ENCODE results near the gene SLC36A3.

SLC36A3 gene

DNA sequence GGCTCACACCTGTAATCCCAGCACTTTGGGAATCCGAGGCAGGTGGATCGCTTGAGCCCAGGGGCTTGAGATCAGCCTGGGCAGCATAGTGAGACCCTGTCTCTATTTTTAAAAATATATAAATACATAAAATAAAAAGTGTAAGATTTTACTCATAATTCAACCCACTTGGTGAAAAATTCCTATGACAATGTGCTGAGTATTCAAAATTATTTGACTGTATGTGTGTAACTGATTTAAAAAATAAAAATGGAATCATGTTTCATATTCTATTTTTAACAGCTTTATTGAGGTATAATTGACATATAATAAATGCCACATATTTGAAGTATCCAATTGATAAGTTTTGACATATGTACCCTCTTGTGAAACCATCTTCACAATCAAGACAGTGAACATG, 27.8 kb downstream of the SLC36A3 start:
- no peak overlapping the region for H3K4me3 ChIP-seq (ENCODE audit: low read depth, low read length)
- TF ChIP-seq, protein P1, sequence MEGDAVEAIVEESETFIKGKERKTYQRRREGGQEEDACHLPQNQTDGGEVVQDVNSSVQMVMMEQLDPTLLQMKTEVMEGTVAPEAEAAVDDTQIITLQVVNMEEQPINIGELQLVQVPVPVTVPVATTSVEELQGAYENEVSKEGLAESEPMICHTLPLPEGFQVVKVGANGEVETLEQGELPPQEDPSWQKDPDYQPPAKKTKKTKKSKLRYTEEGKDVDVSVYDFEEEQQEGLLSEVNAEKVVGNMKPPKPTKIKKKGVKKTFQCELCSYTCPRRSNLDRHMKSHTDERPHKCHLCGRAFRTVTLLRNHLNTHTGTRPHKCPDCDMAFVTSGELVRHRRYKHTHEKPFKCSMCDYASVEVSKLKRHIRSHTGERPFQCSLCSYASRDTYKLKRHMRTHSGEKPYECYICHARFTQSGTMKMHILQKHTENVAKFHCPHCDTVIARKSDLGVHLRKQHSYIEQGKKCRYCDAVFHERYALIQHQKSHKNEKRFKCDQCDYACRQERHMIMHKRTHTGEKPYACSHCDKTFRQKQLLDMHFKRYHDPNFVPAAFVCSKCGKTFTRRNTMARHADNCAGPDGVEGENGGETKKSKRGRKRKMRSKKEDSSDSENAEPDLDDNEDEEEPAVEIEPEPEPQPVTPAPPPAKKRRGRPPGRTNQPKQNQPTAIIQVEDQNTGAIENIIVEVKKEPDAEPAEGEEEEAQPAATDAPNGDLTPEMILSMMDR (IDR thresholded peaks at IDR 0.05; ENCODE audit: low read depth, low read length), result no peak

DNA sequence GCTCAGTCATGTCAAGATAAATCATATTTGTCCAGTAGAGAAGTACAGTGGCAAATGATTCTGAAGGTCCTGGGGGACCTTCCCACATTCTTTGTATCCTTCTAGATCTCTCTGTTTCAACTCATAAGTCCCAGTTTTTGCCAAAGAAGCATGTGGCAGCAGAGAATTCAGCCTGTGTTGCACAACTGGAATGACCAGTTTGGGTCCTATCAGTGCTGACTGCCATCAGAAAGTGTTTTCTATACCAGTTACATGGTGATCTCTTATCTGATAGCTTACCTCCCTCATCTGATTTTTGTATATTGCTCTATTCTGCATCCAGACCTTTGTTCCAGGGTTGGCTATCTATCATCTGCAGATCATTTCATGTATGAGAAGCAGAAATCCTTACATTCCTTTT, 28.9 kb downstream of the SLC36A3 start:
- TF ChIP-seq, protein P1 (IDR thresholded peaks at IDR 0.05; ENCODE audit: low read depth, low read length), result no peak
- no peak overlapping the region for H3K4me3 ChIP-seq (ENCODE audit: low read depth, low read length)

DNA sequence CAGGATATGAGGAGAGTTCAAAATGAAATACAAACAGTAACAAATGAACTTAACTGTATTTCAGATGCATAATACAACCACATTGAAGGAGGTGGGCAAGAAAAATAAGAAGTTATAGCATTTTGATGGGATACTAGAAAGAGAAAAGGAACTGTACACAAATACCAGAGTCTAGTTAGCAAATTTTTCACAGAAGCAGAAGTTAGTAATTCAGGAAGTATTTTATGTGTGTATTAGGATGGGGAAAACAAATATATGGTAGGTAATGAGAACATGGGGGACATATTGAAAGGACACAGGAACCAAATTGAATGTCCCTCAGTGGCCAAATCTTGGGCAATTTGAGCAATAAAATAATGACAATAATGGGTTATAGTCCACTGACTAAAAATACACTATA, 32.2 kb downstream of the SLC36A3 start:
- TF ChIP-seq, protein P1 (IDR thresholded peaks at IDR 0.05; ENCODE audit: low read depth, low read length), result no peak
- H3K4me3 ChIP-seq (ENCODE audit: low read depth, low read length), result no peak overlapping the region

DNA sequence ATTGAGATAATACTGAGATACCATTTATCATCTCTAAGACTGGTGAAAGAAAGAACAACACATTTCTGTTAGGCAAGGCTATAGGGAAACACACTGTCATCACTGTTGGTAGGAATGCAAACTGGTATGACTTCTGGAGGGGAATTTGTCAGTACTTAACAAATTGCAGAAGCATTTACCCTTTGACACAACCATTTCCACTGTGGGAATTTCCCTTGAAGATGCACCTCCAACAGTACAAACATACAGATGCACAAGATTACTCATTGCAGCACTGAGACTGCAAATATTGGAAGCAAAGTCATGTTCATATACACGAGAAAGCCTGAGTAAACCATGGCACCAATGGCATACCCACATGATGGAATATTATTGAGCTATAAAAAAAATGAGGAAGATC, 33.0 kb downstream of the SLC36A3 start:
- no peak overlapping the region for H3K4me3 ChIP-seq (ENCODE audit: low read depth, low read length)
- TF ChIP-seq, protein P1 (IDR thresholded peaks at IDR 0.05; ENCODE audit: low read depth, low read length), result no peak

DNA sequence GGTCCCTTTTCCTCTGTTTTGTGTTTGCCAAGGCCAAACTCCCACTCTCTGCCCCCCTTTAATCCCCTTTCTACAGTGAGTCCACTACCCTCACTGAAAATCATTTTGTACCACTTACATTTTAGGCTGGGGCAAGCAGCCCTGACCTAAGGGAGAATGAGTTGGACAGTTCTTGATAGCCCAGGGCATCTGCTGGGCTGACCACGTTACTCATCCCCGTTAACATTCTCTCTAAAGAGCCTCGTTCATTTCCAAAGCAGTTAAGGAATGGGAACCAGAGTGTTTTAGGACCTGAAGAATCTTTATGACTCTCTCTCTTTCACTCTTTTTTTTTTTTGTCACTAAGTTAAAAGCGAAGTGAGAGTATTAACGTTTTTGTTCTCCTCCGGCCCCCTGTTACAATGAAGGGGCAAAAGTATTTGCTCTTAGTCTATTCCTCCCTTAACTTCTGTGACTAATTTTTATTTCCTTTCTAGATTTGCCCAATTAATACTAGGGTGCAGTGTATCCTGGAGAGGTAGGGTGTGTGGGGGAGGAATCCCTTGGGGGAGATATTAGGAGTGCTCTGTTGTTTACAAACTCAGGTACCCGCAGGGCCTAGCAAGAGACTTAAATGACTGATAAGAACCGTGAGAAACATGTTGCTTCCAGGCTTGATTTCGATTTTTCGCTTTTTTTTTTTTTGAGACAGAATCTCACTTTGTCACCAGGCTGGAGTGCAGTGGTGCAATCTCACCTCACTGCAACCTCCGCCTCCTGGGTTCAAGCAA, 35.9 kb downstream of the SLC36A3 start:
- TF ChIP-seq, protein P1 (IDR thresholded peaks at IDR 0.05; ENCODE audit: low read depth, low read length), result no peak
- no peak overlapping the region for H3K4me3 ChIP-seq (ENCODE audit: low read depth, low read length)

DNA sequence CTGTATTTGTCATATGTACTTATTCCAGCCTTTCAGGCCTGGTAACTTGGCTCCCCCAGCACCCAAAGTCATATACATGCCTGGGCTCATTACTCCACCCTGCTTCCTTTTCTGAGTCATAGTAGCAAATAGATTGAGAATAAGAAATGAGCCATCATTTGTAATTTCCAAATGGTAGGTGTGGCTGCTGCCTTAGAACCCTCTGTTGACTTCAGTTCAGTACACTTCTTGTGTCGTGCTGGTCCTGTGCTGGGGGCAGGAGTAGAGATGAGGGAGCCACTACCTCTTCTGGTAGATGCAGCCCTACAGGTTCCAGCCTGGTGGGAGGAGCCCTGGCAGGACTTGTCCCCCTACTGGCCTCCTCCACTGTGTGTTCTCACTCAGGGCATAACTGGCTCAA, 39.5 kb downstream of the SLC36A3 start:
- H3K4me3 ChIP-seq (ENCODE audit: low read depth, low read length), result no peak overlapping the region
- TF ChIP-seq, protein P1 (IDR thresholded peaks at IDR 0.05; ENCODE audit: low read depth, low read length), result no peak

DNA sequence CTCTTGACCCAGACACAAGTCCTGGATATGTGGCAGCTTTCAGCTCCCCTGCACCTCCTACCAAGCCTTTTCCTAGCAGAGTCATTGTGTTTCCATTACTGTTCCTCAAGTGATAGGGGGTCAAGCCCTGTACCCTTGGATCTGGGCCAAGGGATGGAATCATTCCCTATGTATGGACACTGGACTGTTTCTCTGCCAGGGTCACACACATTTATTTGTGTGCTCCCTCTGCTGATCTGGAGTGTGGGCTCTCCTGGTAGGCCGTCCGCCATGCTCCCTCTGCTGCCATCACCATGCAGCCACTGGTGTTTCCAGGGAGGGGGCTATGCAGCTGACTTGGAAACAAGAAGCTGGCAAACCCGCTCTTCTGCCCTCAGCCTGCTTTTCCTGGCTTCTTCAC, 41.0 kb downstream of the SLC36A3 start:
- TF ChIP-seq, protein P1 (IDR thresholded peaks at IDR 0.05; ENCODE audit: low read depth, low read length), result no peak
- no peak overlapping the region for H3K4me3 ChIP-seq (ENCODE audit: low read depth, low read length)
